Measurements from ENCODE around the gene NTN1.

The NTN1 gene

DNA sequence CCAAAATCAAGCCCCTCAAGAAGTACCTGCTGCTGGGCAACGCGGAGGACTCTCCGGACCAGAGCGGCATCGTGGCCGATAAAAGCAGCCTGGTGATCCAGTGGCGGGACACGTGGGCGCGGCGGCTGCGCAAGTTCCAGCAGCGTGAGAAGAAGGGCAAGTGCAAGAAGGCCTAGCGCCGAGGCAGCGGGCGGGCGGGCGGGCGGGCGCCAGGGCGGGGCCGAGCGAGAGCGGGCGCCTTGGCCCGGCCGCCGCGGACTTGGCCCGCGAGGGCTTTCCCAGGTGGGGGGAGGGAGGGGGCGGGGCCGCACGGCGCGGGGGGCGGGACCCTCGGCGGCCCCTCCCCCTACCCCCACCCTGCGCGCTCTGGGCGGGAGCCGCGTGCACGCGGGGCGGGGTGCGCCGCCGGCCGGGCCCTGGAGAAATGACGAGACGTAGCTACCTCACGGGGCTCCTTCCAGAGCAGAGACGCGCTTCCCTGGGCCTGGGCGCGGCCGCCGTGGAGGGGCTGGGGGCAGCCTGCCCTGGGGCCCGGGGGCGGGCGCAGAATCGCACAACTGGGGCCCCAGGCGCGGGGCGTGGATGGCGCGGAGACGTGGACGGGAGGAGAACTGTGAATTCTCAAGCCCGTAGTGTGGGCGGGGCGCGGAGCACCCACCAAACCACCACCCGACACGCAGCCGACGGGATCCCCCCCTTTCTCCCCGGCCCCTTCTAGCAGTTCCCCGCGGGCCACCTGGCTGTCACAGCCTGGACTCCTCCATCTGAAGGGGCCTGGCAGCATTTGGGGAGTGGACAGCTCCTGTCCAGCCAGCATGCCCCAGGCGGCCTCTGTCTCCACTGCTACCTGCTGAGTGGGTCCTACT, 218.7 kb downstream of the NTN1 start:
- DNase-seq (ENCODE audit: low spot score) = peak; percentile 97
- TF ChIP-seq, protein P1, sequence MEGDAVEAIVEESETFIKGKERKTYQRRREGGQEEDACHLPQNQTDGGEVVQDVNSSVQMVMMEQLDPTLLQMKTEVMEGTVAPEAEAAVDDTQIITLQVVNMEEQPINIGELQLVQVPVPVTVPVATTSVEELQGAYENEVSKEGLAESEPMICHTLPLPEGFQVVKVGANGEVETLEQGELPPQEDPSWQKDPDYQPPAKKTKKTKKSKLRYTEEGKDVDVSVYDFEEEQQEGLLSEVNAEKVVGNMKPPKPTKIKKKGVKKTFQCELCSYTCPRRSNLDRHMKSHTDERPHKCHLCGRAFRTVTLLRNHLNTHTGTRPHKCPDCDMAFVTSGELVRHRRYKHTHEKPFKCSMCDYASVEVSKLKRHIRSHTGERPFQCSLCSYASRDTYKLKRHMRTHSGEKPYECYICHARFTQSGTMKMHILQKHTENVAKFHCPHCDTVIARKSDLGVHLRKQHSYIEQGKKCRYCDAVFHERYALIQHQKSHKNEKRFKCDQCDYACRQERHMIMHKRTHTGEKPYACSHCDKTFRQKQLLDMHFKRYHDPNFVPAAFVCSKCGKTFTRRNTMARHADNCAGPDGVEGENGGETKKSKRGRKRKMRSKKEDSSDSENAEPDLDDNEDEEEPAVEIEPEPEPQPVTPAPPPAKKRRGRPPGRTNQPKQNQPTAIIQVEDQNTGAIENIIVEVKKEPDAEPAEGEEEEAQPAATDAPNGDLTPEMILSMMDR (IDR thresholded peaks at IDR 0.05; ENCODE audit: extremely low read depth, missing control alignments) = no peak

DNA sequence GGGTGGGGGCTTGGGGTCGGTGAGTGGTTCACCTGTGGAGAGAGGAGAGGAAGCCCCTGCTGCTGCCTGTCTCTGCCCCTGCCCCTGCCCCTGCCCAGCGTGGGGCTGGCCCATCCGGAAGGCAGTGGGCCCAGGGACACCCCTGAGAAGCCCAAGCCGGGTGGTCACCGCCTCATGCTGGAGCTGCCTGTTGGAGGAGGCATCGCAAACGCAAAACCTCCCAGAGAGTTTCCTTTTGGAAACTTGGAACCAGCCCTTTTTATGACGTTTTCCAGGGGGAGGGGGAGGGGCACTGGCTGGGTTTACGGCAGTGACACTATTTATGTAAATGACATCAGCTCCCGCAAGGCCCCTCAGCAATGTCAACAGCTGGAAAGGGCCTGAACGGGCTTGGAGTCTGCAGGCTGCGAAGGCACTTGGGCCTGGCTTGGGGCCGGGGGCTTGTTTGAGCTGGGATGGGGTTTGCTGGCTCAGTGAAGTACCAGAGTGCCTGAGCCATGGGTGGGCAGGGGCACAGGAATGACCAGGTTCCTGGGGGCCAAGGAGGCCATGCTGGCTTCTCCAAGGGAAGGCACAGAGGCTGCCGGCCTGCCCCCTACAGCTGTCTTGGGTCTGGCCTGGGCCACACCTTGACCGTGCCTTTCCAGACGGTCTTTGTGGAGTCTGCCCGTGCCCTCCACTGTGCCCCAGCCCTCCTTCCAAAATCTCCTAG, 219.5 kb downstream of the NTN1 start:
- DNase-seq (ENCODE audit: low spot score) = no peak
- TF ChIP-seq, protein P1 (IDR thresholded peaks at IDR 0.05; ENCODE audit: extremely low read depth, missing control alignments) = no peak

DNA sequence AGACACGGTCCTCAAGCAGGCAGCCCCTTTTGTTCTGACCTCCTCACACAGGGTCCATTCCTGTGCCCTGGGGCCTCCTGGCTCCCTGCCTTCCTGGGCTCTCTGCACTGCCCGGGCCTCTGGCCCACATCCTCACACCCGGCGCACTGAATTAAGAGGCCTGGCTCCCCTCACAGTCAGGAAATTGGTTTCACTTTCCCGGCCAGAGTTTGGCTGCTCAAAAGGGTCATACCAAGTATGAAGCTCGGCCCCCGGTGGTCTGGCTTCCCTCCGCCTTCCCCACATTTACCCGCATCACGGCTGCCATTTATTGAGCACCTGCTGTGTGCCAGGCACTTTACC, 220.0 kb downstream of the NTN1 start:
- TF ChIP-seq, protein P1 (IDR thresholded peaks at IDR 0.05; ENCODE audit: extremely low read depth, missing control alignments) = no peak

DNA sequence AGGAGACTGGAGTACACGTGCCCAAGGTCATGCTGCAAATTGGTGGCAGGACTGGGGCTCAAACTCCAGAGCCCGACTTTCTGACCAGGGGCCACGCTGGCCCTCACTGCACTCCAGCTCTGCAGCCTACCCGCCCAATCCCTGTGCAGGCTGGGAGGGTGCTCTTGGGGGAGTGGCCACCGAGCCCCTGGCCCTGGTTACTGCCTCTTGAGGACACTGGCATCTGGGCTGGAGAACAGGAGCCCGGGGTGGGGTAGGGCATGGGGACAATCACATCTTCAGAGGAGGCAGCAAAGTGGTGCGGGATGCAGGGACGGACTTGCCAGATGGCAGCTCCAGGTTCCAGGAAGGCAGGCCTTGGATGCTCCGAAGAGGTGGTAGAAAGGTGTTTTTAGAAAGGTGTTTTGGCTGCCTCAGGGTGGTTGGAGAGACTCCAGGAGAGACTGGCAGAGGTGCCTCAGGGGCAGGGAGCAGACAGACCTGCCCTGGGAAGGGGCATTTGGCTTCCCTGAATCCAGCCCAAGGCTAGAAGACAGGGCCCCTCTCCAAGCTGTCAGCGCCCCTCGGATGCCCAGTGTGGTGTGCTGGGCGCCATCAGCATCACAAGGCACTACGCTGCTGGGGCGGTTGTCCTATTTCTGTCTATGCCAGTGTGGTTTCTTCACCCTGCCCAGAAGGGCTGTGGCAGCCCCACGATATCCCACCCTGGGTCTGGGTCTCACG, 220.6 kb downstream of the NTN1 start:
- no peak for DNase-seq (ENCODE audit: low spot score)
- TF ChIP-seq, protein P1 (IDR thresholded peaks at IDR 0.05; ENCODE audit: extremely low read depth, missing control alignments) = no peak

More for the DNA sequence above, 220.0 kb downstream of the NTN1 start:
- no peak for DNase-seq (ENCODE audit: low spot score)

DNA sequence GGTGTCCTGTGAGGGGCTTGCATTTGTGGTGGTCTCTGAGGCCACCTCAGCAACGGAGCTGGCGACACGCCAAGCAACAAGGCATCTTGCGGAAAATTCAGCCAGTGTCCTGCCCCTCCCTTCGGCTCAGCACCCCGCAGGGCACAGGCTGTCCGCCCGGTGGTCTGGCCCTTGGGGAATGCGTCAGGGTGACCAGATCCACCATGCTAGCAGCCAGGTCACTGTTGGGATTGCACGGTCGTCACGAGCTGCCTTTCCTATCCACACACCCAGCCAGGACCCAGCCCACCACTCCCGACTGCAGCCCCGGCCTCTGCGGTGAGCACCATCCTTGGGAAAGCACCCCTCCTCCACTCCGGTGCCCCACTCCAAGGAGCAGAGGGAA, 221.2 kb downstream of the NTN1 start:
- DNase-seq (ENCODE audit: low spot score) = no peak
- TF ChIP-seq, protein P1 (IDR thresholded peaks at IDR 0.05; ENCODE audit: extremely low read depth, missing control alignments) = no peak

DNA sequence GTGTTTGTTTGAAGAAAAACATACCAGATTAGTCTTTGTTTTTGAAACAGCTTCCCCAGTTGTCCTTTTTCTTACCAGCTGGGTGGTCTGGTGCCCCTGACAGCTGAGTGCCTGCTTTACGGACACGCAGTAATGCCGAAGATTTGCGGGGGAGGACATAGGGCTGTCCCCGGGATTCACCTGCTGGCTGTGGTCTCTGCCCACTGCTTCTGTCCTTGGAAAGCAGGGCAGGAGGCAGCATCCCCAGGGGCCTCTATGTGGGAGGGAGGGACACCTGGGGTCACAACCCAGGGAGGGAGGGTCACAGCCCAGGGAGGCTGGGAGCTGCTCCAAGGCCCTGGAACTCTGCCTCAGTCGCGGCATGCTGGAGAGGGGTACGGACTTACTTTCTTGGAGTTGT, 221.7 kb downstream of the NTN1 start:
- no peak for DNase-seq (ENCODE audit: low spot score)
- TF ChIP-seq, protein P1 (IDR thresholded peaks at IDR 0.05; ENCODE audit: extremely low read depth, missing control alignments) = no peak

Data from GM20000 (cell line).